ENCODE results near the gene NLGN2.

Gene NLGN2

GRCh38 chr17:7408252-7408727, 645 bp downstream of the NLGN2 start:
- no peak overlapping the region for H3K4me3 ChIP-seq (ENCODE audit: severe bottlenecking)
- H3K27me3 ChIP-seq (ENCODE audit: insufficient read depth, poor library complexity, severe bottlenecking), result no peaks in the 10 kb centered on the region
- DNase-seq (ENCODE audit: low spot score) (no peak), ATAC-seq (ENCODE audit: low read depth) (no peak)
- no peaks in the 10 kb centered on the region for H3K9me3 ChIP-seq (ENCODE audit: severe bottlenecking)
- no peak for TF ChIP-seq CTCF (IDR thresholded peaks at IDR 0.05; ENCODE audit: poor library complexity, severe bottlenecking)
- H3K36me3 ChIP-seq (ENCODE audit: low read depth), result no peaks in the 10 kb centered on the region
- H3K27ac ChIP-seq (ENCODE audit: poor library complexity, severe bottlenecking), result no peak overlapping the region
- H3K4me1 ChIP-seq (ENCODE audit: insufficient read depth, poor library complexity, severe bottlenecking), result no peaks in the 10 kb centered on the region

- H3K27me3 ChIP-seq (ENCODE audit: insufficient read depth, poor library complexity, severe bottlenecking), result no peaks in the 10 kb centered on the region
- ATAC-seq (ENCODE audit: low read depth), result no peak
- H3K4me3 ChIP-seq (ENCODE audit: severe bottlenecking), result no peak overlapping the region
Observed at GRCh38 chr17:7408863-7409262, 1.2 kb downstream of the NLGN2 start.

GRCh38 chr17:7409716-7410115, 2.1 kb downstream of the NLGN2 start:
- ATAC-seq (ENCODE audit: low read depth) (no peak), DNase-seq (ENCODE audit: low spot score) (no peak)
- Histone ChIP-seq H3K27me3 (ENCODE audit: insufficient read depth, poor library complexity, severe bottlenecking) (no peaks in the 10 kb centered on the region), H3K4me1 (ENCODE audit: insufficient read depth, poor library complexity, severe bottlenecking) (no peaks in the 10 kb centered on the region), H3K4me3 (ENCODE audit: severe bottlenecking) (no peak overlapping the region), H3K36me3 (ENCODE audit: low read depth) (no peaks in the 10 kb centered on the region), H3K27ac (ENCODE audit: poor library complexity, severe bottlenecking) (no peak overlapping the region), H3K9me3 (ENCODE audit: severe bottlenecking) (no peaks in the 10 kb centered on the region)
- no peak for TF ChIP-seq CTCF (IDR thresholded peaks at IDR 0.05; ENCODE audit: poor library complexity, severe bottlenecking)

More at GRCh38 chr17:7408863-7409262, 1.2 kb downstream of the NLGN2 start:
- DNase-seq (ENCODE audit: low spot score), result no peak
- TF ChIP-seq CTCF (IDR thresholded peaks at IDR 0.05; ENCODE audit: poor library complexity, severe bottlenecking), result no peak
- no peak overlapping the region for H3K27ac ChIP-seq (ENCODE audit: poor library complexity, severe bottlenecking)
- no peaks in the 10 kb centered on the region for H3K36me3 ChIP-seq (ENCODE audit: low read depth)
- H3K4me1 ChIP-seq (ENCODE audit: insufficient read depth, poor library complexity, severe bottlenecking), result no peaks in the 10 kb centered on the region
- no peaks in the 10 kb centered on the region for H3K9me3 ChIP-seq (ENCODE audit: severe bottlenecking)

GRCh38 chr17:7410634-7411426, 3.2 kb downstream of the NLGN2 start:
- DNase-seq (ENCODE audit: low spot score) (no peak), ATAC-seq (ENCODE audit: low read depth) (no peak)
- Histone ChIP-seq H3K4me1 (ENCODE audit: insufficient read depth, poor library complexity, severe bottlenecking) (no peaks in the 10 kb centered on the region), H3K27ac (ENCODE audit: poor library complexity, severe bottlenecking) (no peak overlapping the region), H3K4me3 (ENCODE audit: severe bottlenecking) (no peak overlapping the region), H3K36me3 (ENCODE audit: low read depth) (no peaks in the 10 kb centered on the region), H3K27me3 (ENCODE audit: insufficient read depth, poor library complexity, severe bottlenecking) (no peaks in the 10 kb centered on the region), H3K9me3 (ENCODE audit: severe bottlenecking) (no peaks in the 10 kb centered on the region)
- no peak for TF ChIP-seq CTCF (IDR thresholded peaks at IDR 0.05; ENCODE audit: poor library complexity, severe bottlenecking)

- H3K27me3 ChIP-seq (ENCODE audit: insufficient read depth, poor library complexity, severe bottlenecking), result no peaks in the 10 kb centered on the region
- no peaks in the 10 kb centered on the region for H3K4me1 ChIP-seq (ENCODE audit: insufficient read depth, poor library complexity, severe bottlenecking)
- H3K27ac ChIP-seq (ENCODE audit: poor library complexity, severe bottlenecking), result no peak overlapping the region
- H3K4me3 ChIP-seq (ENCODE audit: severe bottlenecking), result no peak overlapping the region
- DNase-seq (ENCODE audit: low spot score) (no peak), ATAC-seq (ENCODE audit: low read depth) (no peak)
- TF ChIP-seq CTCF (IDR thresholded peaks at IDR 0.05; ENCODE audit: poor library complexity, severe bottlenecking), result no peak
- no peaks in the 10 kb centered on the region for H3K9me3 ChIP-seq (ENCODE audit: severe bottlenecking)
- no peaks in the 10 kb centered on the region for H3K36me3 ChIP-seq (ENCODE audit: low read depth)
Observed at GRCh38 chr17:7411427-7411750, 3.7 kb downstream of the NLGN2 start.
